BLaER1 (cell line): ENCODE results near the gene MTHFD2L.
"Not testable (repeated sequence)": the region's sequence is repeated elsewhere in the genome, so short reads cannot be mapped to it uniquely, and the experiment has no call there.

Experiments used
- H3K27ac ChIP-seq: shearing (Covaris generic); formaldehyde crosslinking; 2 replicates; pipeline ENCODE4 v1.8.1; 2022
- H3K27me3 ChIP-seq: shearing (Covaris generic); formaldehyde crosslinking; 2 replicates; pipeline ENCODE4 v1.8.1; 2022
- H3K36me3 ChIP-seq: shearing (Covaris generic); formaldehyde crosslinking; 2 replicates; pipeline ENCODE4 v1.8.1; 2022
- H3K4me1 ChIP-seq: shearing (Covaris generic); formaldehyde crosslinking; 2 replicates; pipeline ENCODE4 v1.8.1; 2022
- H3K4me2 ChIP-seq: shearing (Covaris generic); formaldehyde crosslinking; 2 replicates; pipeline ENCODE4 v1.8.1; 2022
- H3K4me3 ChIP-seq: shearing (Covaris generic); formaldehyde crosslinking; 2 replicates; pipeline ENCODE4 v1.8.1; 2022
- H3K9ac ChIP-seq: shearing (Covaris generic); formaldehyde crosslinking; 2 replicates; pipeline ENCODE4 v1.8.1; 2022
- H3K9me3 ChIP-seq: shearing (Covaris generic); formaldehyde crosslinking; 2 replicates; pipeline ENCODE4 v1.8.1; 2022
- H4K20me1 ChIP-seq: shearing (Covaris generic); formaldehyde crosslinking; 2 replicates; pipeline ENCODE4 v1.8.1; 2022
- Cebpa-rat ChIP-seq: shearing (Covaris generic); IDR thresholded peaks from 2 replicates; pipeline ENCODE4 v1.8.1; 2022

The MTHFD2L gene

GRCh38 chr4:74114234-74114633 is 43.7 kb upstream of the MTHFD2L start:
- Histone ChIP-seq H3K4me1 (no peaks in the 10 kb centered on the region), H3K9ac (no peak overlapping the region)

GRCh38 chr4:74117024-74117534 is 40.8 kb upstream of the MTHFD2L start:
- Histone ChIP-seq H3K4me3 (no peak overlapping the region), H3K4me2 (no peak overlapping the region), H3K4me1 (no peaks in the 10 kb centered on the region), H3K9ac (no peak overlapping the region), H3K27ac (no peak overlapping the region), H3K9me3 (peaks cover 9% of the 10 kb centered on the region), H4K20me1 (no peaks in the 10 kb centered on the region), H3K27me3 (no peaks in the 10 kb centered on the region), H3K36me3 (no peaks in the 10 kb centered on the region)
- TF ChIP-seq Cebpa-rat, result no peak

More at GRCh38 chr4:74114234-74114633, 43.7 kb upstream of the MTHFD2L start:
- no peak for TF ChIP-seq Cebpa-rat
- no peaks in the 10 kb centered on the region for H3K27me3 ChIP-seq
- no peaks in the 10 kb centered on the region for H4K20me1 ChIP-seq
- H3K4me2 ChIP-seq, result no peak overlapping the region
- no peak overlapping the region for H3K4me3 ChIP-seq
- peaks cover 5% of the 10 kb centered on the region for H3K9me3 ChIP-seq
- H3K27ac ChIP-seq, result no peak overlapping the region
- no peaks in the 10 kb centered on the region for H3K36me3 ChIP-seq

DNA sequence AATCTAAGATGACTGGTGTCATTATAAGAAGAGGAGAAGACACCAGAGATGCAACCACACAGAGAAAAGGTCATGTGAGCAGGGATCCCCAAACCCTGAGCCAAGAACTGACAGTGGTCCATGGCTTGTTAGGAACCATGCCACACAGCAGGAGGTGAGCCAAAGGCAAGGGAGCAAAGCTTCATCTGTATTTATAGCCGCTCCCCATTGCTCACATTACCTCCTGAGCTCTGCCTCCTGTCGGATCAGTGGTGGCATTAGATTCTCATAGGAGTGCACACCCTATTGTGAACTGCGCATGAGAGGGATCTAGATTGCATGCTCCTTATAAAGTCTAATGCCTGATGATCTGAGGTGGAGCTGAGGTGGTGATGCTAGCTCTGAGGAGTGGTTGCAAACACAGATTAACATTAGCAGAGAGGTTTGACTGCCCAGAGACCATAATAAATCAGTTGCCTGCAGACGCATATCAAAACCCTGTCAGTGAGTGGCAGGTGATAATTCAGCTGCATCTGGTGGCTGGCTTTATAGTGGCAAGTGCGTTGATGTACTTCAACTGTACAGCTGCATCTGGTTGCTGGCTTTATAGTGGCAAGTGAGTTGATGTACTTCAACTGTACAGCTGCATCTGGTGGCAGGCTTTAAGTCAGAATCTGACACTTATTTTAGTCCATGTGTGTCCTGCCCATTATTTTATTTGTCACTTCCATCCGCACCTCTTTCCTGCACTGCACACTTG is 39.1 kb upstream of the MTHFD2L start:
- no peak overlapping the region for H3K4me3 ChIP-seq
- H3K27ac ChIP-seq, result no peak overlapping the region
- H3K4me2 ChIP-seq, result no peak overlapping the region
- H3K27me3 ChIP-seq, result no peaks in the 10 kb centered on the region
- H3K9me3 ChIP-seq, result peaks cover 11% of the 10 kb centered on the region
- TF ChIP-seq Cebpa-rat, result no peak
- no peaks in the 10 kb centered on the region for H3K36me3 ChIP-seq
- peaks cover 6% of the 10 kb centered on the region; the same call in 1 of the 2 replicates for H3K4me1 ChIP-seq
- no peaks in the 10 kb centered on the region for H4K20me1 ChIP-seq
- no peak overlapping the region for H3K9ac ChIP-seq

DNA sequence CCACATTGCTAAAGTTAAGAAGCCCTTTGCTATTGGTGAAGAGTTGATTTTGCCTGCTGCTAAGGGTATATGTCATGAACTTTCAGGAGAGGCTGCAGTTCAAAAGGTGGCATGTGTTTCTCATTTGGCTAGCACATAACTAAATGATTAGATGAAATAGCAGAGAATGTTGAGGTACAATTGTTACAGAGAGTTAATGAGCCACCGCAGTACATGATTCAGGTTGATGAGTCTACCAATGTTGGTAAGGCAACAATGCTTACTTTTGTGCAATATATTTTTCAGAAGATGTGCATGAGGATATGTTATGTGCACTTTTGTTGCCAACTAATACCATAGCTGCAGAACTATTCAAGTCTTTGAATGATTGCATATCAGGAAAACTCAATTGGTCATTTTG is 37.8 kb upstream of the MTHFD2L start:
- peaks cover 11% of the 10 kb centered on the region for H3K9me3 ChIP-seq
- no peaks in the 10 kb centered on the region for H4K20me1 ChIP-seq
- H3K4me1 ChIP-seq, result peaks cover 6% of the 10 kb centered on the region; the same call in 1 of the 2 replicates
- no peak overlapping the region for H3K4me3 ChIP-seq
- no peaks in the 10 kb centered on the region for H3K36me3 ChIP-seq
- no peak overlapping the region for H3K4me2 ChIP-seq
- H3K27ac ChIP-seq, result no peak overlapping the region
- H3K27me3 ChIP-seq, result no peaks in the 10 kb centered on the region
- H3K9ac ChIP-seq, result no peak overlapping the region
- no peak for TF ChIP-seq Cebpa-rat

DNA sequence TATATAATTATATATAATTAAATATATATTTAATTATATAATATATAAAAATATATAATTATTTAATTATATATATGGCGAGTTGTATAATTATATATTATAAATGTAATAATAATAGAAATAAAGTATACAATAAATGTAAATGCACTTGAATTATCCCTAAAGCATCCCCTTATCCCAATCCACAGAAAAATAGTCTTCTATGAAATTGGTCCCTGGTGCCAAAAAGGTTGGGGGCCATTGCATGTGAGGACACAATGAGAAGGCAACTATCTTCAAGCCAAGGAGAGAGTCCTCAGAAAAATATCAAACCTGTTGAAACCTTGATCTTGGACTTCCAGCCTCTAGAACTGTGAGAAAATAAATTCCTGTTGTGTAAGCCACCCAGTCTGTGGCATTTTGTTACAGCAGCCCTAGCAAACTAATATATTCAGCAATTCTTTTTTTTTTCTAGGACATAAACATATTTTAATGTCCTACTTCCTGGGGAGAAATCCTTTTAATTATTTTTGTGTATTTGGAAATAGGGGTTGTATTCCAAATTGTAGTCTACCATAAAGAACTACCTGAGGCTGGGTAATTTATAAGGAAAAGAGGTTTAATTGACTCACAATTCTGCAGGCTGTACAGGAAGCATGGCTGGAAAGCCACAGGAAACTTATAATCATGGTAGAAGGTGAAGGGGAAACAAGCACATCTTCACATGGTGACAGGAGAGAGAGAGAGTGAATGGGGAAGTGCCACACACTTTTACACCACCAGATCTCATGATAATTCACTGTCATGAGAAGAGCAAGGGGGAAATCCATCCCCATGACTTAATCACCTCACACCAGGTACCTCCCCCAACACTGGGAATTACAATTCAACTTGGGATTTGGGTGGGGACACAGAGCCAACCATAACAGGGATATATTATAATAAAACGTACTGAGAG is 36.0 kb upstream of the MTHFD2L start:
- Histone ChIP-seq H4K20me1 (no peaks in the 10 kb centered on the region), H3K4me3 (no peak overlapping the region), H3K9me3 (peaks cover 11% of the 10 kb centered on the region), H3K36me3 (no peaks in the 10 kb centered on the region), H3K9ac (no peak overlapping the region), H3K4me2 (no peak overlapping the region), H3K4me1 (peaks cover 6% of the 10 kb centered on the region; the same call in 1 of the 2 replicates), H3K27ac (no peak overlapping the region), H3K27me3 (no peaks in the 10 kb centered on the region)
- TF ChIP-seq Cebpa-rat, result no peak

DNA sequence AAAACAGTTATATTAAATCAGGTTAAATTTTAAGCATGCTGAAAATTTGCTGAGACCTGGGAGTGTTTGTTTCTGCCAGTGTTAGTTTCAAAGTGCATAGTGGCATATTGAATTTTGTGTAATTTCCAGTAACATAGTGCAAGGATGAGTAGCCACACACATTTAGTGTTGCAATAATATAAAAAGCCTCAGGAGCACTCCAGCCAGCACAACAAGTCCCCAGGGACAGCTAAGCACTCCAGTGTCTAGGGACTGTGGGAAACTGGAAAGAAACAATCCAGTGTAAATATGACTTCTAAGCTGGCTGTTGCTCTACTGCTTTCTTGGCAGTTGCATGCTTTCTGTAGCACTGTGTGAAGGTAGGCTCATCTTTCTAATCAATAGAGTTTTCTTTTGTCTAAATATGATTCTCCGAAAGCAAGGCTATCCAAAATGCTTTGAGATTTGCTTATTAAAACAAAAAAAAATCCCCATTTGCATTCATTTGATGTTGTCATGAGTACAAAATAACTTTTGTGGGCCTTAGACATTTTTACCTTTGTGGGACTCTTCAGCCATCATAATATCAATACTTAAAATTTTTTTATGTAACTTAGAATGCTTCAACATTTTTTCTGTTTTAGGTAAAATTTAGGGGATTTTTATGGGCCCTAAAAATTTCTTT is 34.7 kb upstream of the MTHFD2L start:
- no peaks in the 10 kb centered on the region for H4K20me1 ChIP-seq
- H3K36me3 ChIP-seq, result no peaks in the 10 kb centered on the region
- no peaks in the 10 kb centered on the region for H3K27me3 ChIP-seq
- peak overlapping the region; percentile 22; the same call in 1 of the 2 replicates for H3K4me2 ChIP-seq
- H3K27ac ChIP-seq, result no peak overlapping the region
- H3K4me1 ChIP-seq, result peaks cover 6% of the 10 kb centered on the region; the same call in 1 of the 2 replicates
- no peak overlapping the region for H3K4me3 ChIP-seq
- peaks cover 11% of the 10 kb centered on the region for H3K9me3 ChIP-seq
- TF ChIP-seq Cebpa-rat, result no peak
- no peak overlapping the region for H3K9ac ChIP-seq

DNA sequence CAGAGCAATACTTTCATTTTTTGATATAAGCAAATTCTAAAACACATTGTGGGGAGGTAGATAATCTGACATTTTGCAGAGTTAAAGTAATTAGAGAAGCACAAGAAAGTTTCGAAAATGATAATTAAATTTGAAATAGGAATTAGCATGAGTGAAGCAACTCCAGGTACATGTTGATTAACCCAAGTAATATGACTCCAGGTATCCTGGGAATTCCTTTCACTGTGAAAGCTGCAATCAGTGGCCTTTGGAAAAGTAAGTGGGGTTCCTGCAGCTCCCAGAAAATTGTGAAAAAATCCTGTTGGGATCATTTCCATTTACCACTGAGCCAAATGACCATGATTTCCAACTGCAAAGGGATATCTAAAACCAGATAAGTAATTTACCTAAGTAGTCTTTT is 32.9 kb upstream of the MTHFD2L start:
- no peaks in the 10 kb centered on the region for H4K20me1 ChIP-seq
- no peak overlapping the region for H3K4me3 ChIP-seq
- peaks cover 6% of the 10 kb centered on the region; the same call in 1 of the 2 replicates for H3K4me1 ChIP-seq
- no peaks in the 10 kb centered on the region for H3K27me3 ChIP-seq
- H3K9ac ChIP-seq, result no peak overlapping the region
- TF ChIP-seq Cebpa-rat, result no peak
- no peaks in the 10 kb centered on the region for H3K36me3 ChIP-seq
- H3K4me2 ChIP-seq, result no peak overlapping the region
- H3K27ac ChIP-seq, result no peak overlapping the region
- H3K9me3 ChIP-seq, result 0 out of 2 replicates have a peak, but pooled peaks cover 7% of the 10 kb centered on the region

- no peak for TF ChIP-seq Cebpa-rat
- H3K4me2 ChIP-seq, result no peak overlapping the region
- H3K9ac ChIP-seq, result no peak overlapping the region
Observed at GRCh38 chr4:74127745-74128144, 30.2 kb upstream of the MTHFD2L start.

GRCh38 chr4:74130843-74131242 is 27.1 kb upstream of the MTHFD2L start:
- H4K20me1 ChIP-seq, H3K4me2 ChIP-seq, H3K4me3 ChIP-seq, H3K27me3 ChIP-seq, H3K4me1 ChIP-seq, H3K36me3 ChIP-seq, H3K27ac ChIP-seq, H3K9ac ChIP-seq, H3K9me3 ChIP-seq: not testable (repeated sequence)

More at GRCh38 chr4:74127745-74128144, 30.2 kb upstream of the MTHFD2L start:
- no peaks in the 10 kb centered on the region for H3K9me3 ChIP-seq
- H3K27ac ChIP-seq, result no peak overlapping the region
- no peaks in the 10 kb centered on the region for H4K20me1 ChIP-seq
- no peak overlapping the region for H3K4me3 ChIP-seq
- no peaks in the 10 kb centered on the region for H3K27me3 ChIP-seq
- H3K36me3 ChIP-seq, result no peaks in the 10 kb centered on the region
- peaks cover 6% of the 10 kb centered on the region; the same call in 1 of the 2 replicates for H3K4me1 ChIP-seq

- not testable (repeated sequence) for H3K4me3 ChIP-seq, H3K9me3 ChIP-seq, H3K4me1 ChIP-seq, H3K27me3 ChIP-seq, H3K4me2 ChIP-seq, H3K36me3 ChIP-seq, H3K9ac ChIP-seq, H3K27ac ChIP-seq, H4K20me1 ChIP-seq
Observed at GRCh38 chr4:74132188-74132587, 25.7 kb upstream of the MTHFD2L start.
